ENCODE results near the gene XCR1. TPM values are rescaled to one million over a fixed set of nuclear protein-coding genes. Genes with fewer than 3 reads are reported as not detected.

XCR1 gene
- total and polyA plus RNA-seq, 9 of the 15 experiments (the other 6 are each of a cell fraction or from before 2014, with no cell fraction given), result not detected

- no peak for TF ChIP-seq ZNF696 (CRISPR knock-in tag; conservative IDR thresholded peaks at IDR 0.05)
- TF ChIP-seq MTA2 (IDR thresholded peaks at IDR 0.05; ENCODE audit: low read depth), result no peak
- TF ChIP-seq RCOR1 (IDR thresholded peaks at IDR 0.05; ENCODE audit: borderline replicate concordance in 1 of 2, low read depth in 2 of 2, low read length in 2 of 2), result no peak; a peak in 1 of 4 replicates
- TF ChIP-seq RBBP5 (IDR thresholded peaks at IDR 0.05; ENCODE audit: borderline replicate concordance, insufficient read depth, low read length, poor library complexity, severe bottlenecking), result peak; percentile 90
- TF ChIP-seq HNRNPUL1 (IDR thresholded peaks at IDR 0.05; ENCODE audit: low read length), result no peak
- TF ChIP-seq PREB (CRISPR knock-in tag; IDR thresholded peaks at IDR 0.05), result no peak
- TF ChIP-seq ZBTB7A (IDR thresholded peaks at IDR 0.05; ENCODE audit: borderline replicate concordance, control insufficient read depth, low read depth, low read length), result peak; percentile 77
- no peak for TF ChIP-seq SAFB (IDR thresholded peaks at IDR 0.05; ENCODE audit: borderline replicate concordance, low read depth, low read length)
- peak; percentile 71; the same call in 1 of the 2 replicates for TF ChIP-seq SRSF1 (IDR thresholded peaks at IDR 0.05; ENCODE audit: low read depth, low read length)
- no peak for TF ChIP-seq IFI16 (CRISPR knock-in tag; IDR thresholded peaks at IDR 0.05)
- TF ChIP-seq HNRNPK (IDR thresholded peaks at IDR 0.05; ENCODE audit: low read depth, low read length, poor library complexity, severe bottlenecking), result no peak
- TF ChIP-seq UBTF (IDR thresholded peaks at IDR 0.05; ENCODE audit: borderline replicate concordance in 1 of 2, low read depth in 2 of 2, low read length in 2 of 2), result peak; percentile 16 to 63; a peak in 1 of 4 replicates
- TF ChIP-seq ZKSCAN8 (CRISPR knock-in tag; IDR thresholded peaks at IDR 0.05), result no peak
- no peak for TF ChIP-seq ELF4 (CRISPR knock-in tag; IDR thresholded peaks at IDR 0.05)
- TF ChIP-seq LEF1 (IDR thresholded peaks at IDR 0.05), result no peak
- no peak for TF ChIP-seq PRMT5 (CRISPR knock-in tag; IDR thresholded peaks at IDR 0.05)
- TF ChIP-seq CBFA2T2 (conservative IDR thresholded peaks at IDR 0.05), result no peak
Observed at GRCh38 chr3:45995236-45996192, 31.8 kb downstream of the XCR1 start, which contains the start of gene FYCO1 (continued).

Measured in K562 (cell line).